OCI-LY3 (cell line): ENCODE data around the gene UNC5C.

Experiments
- H2AFZ ChIP-seq: fragments of 200-600, 300-600 bp; shearing (Covaris generic); 2 replicates; pipeline ENCODE4 v1.6.0; 2014; ENCODE audit warnings: antibody characterized with exemption, low read depth, low read length
- H3K27ac ChIP-seq: fragments of 200-600, 300-600 bp; sonication (generic); 2 replicates; pipeline ENCODE4 v1.5.1; 2014; ENCODE audit warnings: mild to moderate bottlenecking, low read length, moderate library complexity, mixed read lengths
- H3K27me3 ChIP-seq: fragments of 200-600, 300-600 bp; sonication (generic); 2 replicates; pipeline ENCODE4 v1.6.1; 2014; ENCODE audit warnings: low read depth, low read length, mixed read lengths
- H3K36me3 ChIP-seq: fragments of 200-600, 300-600 bp; sonication (generic); replicated peaks from 2 replicates; pipeline ENCODE3; 2014; ENCODE audit warnings: low read depth, low read length, mixed read lengths
- H3K4me1 ChIP-seq: fragments of 300-600, 200-600 bp; sonication (generic); 2 replicates; pipeline ENCODE4 v1.6.1; 2014; ENCODE audit warnings: low read length, mixed read lengths
- H3K4me2 ChIP-seq: fragments of 200-600, 300-600 bp; sonication (generic); 2 replicates; pipeline ENCODE4 v1.6.1; 2014; ENCODE audit warnings: low read length, mixed read lengths
- H3K4me3 ChIP-seq: fragments of 300-600, 200-600 bp; sonication (generic); 2 replicates; pipeline ENCODE4 v1.5.1; 2014; ENCODE audit warnings: antibody characterized with exemption, mild to moderate bottlenecking, low read length, moderate library complexity
- H3K79me2 ChIP-seq: fragments of 300-600, 200-600 bp; shearing (Covaris generic); 2 replicates; pipeline ENCODE4 v1.6.1; 2014; ENCODE audit warnings: mild to moderate bottlenecking, low read length, mixed read lengths
- H3K9ac ChIP-seq: fragments of 300-600, 200-600 bp; shearing (Covaris generic); 2 replicates; pipeline ENCODE4 v1.6.0; 2014; ENCODE audit warnings: mild to moderate bottlenecking, low read length, moderate library complexity
- H3K9me3 ChIP-seq: fragments of 200-600, 300-600 bp; shearing (Covaris generic); 2 replicates; pipeline ENCODE4 v1.6.1; 2014; ENCODE audit warnings: low read length, mixed read lengths; ENCODE audit not compliant: insufficient read depth
- H4K20me1 ChIP-seq: fragments of 200-600, 300-600 bp; sonication (generic); 2 replicates; pipeline ENCODE4 v1.6.1; 2016; ENCODE audit warnings: low read length, mixed read lengths; ENCODE audit not compliant: insufficient read depth
- CTCF ChIP-seq: fragments of 200-600, 300-600 bp; sonication (generic); IDR thresholded peaks from 2 replicates; pipeline ENCODE4 v1.5.1; 2014; ENCODE audit warnings: antibody characterized with exemption, low read length, low read depth
- EZH2phosphoT487 ChIP-seq: fragments of 200-600 bp; shearing (Covaris generic); IDR thresholded peaks from 2 replicates; pipeline ENCODE4 v1.6.1; 2018; ENCODE audit warnings: antibody characterized with exemption, mixed run types, low read depth

The UNC5C gene

GRCh38 chr4:95428291-95429070, 120.3 kb downstream of the UNC5C start:
- Histone ChIP-seq H3K27ac (no peak overlapping the region), H4K20me1 (no peaks in the 10 kb centered on the region), H2AFZ (no peak overlapping the region), H3K9me3 (no peaks in the 10 kb centered on the region), H3K79me2 (no peaks in the 10 kb centered on the region), H3K27me3 (no peaks in the 10 kb centered on the region), H3K9ac (no peak overlapping the region), H3K36me3 (no peaks in the 10 kb centered on the region), H3K4me1 (no peaks in the 10 kb centered on the region), H3K4me3 (no peak overlapping the region), H3K4me2 (no peak overlapping the region)
- TF ChIP-seq EZH2phosphoT487 (no peak), CTCF (no peak)

- Histone ChIP-seq H3K9me3 (no peaks in the 10 kb centered on the region), H3K27me3 (no peaks in the 10 kb centered on the region), H3K4me1 (no peaks in the 10 kb centered on the region), H3K4me2 (peak overlapping the region; percentile 19), H3K36me3 (no peaks in the 10 kb centered on the region), H3K4me3 (no peak overlapping the region), H4K20me1 (no peaks in the 10 kb centered on the region), H2AFZ (0 out of 2 replicates have a peak overlapping the region, but pooled peaks have one; percentile 9), H3K9ac (no peak overlapping the region), H3K79me2 (no peaks in the 10 kb centered on the region), H3K27ac (no peak overlapping the region)
- TF ChIP-seq EZH2phosphoT487 (no peak), CTCF (no peak)
Measured at GRCh38 chr4:95426455-95426854, 122.3 kb downstream of the UNC5C start.

GRCh38 chr4:95422436-95422835, 126.3 kb downstream of the UNC5C start:
- Histone ChIP-seq H3K79me2 (no peaks in the 10 kb centered on the region), H3K4me1 (no peaks in the 10 kb centered on the region), H3K4me2 (no peak overlapping the region), H2AFZ (no peak overlapping the region), H3K9me3 (no peaks in the 10 kb centered on the region), H3K9ac (no peak overlapping the region), H3K4me3 (no peak overlapping the region), H3K27ac (no peak overlapping the region), H3K27me3 (no peaks in the 10 kb centered on the region), H4K20me1 (no peaks in the 10 kb centered on the region), H3K36me3 (no peaks in the 10 kb centered on the region)
- TF ChIP-seq EZH2phosphoT487 (no peak), CTCF (no peak)

- Histone ChIP-seq H3K27me3 (no peaks in the 10 kb centered on the region), H3K4me3 (no peak overlapping the region), H4K20me1 (no peaks in the 10 kb centered on the region), H3K79me2 (no peaks in the 10 kb centered on the region), H3K27ac (no peak overlapping the region), H3K9ac (no peak overlapping the region), H2AFZ (no peak overlapping the region), H3K36me3 (no peaks in the 10 kb centered on the region), H3K4me2 (no peak overlapping the region), H3K4me1 (no peaks in the 10 kb centered on the region), H3K9me3 (no peaks in the 10 kb centered on the region)
- TF ChIP-seq EZH2phosphoT487: no peak
- no peak for TF ChIP-seq CTCF
Measured at GRCh38 chr4:95421869-95422268, 126.9 kb downstream of the UNC5C start.
